Prostate gland (tissue), 2 donors: ENCODE data around the gene SYNGR4. TPM values are rescaled to one million over a fixed set of nuclear protein-coding genes. Genes with fewer than 3 reads are reported as not detected.

ENCODE experiments used
- DNase-seq: peaks from one replicate; pipeline ENCODE4 v3.0.0-alpha.2; 2019; ENCODE audit warnings: low spot score
- H3K27ac ChIP-seq, 2 donors: fragments of 200-600 bp; sonication (generic); 2 replicates each; pipeline ENCODE4 v1.5.1; 2017 to 2019
- H3K27me3 ChIP-seq: fragments of 200-600 bp; sonication (generic); replicated peaks from 2 replicates; pipeline ENCODE4 v1.5.1; 2019; ENCODE audit not compliant: insufficient read depth
- H3K36me3 ChIP-seq, 2 donors: fragments of 200-600 bp; sonication (generic); 1 replicate in 1 of 2; 2 replicates in 1 of 2; pipeline versions ENCODE4 v1.5.1 to v1.8.1; 2017 to 2019
- H3K4me1 ChIP-seq: fragments of 200-600 bp; sonication (generic); replicated peaks from 2 replicates; pipeline ENCODE4 v1.5.1; 2019
- H3K4me3 ChIP-seq, 2 donors: fragments of 200-600 bp; sonication (generic); 2 replicates each; pipeline ENCODE4 v1.5.1; 2017 to 2019
- H3K9me3 ChIP-seq: fragments of 200-600 bp; sonication (generic); 2 replicates; pipeline ENCODE4 v1.5.1; 2017
- CTCF ChIP-seq, 4 experiments: fragments of 200-600 bp in 2 of 4; fragments of 450-650 bp in 2 of 4; sonication (generic) in 2 of 4; IDR thresholded peaks; 1 replicate in 3 of 4; 2 replicates in 1 of 4; pipeline ENCODE4 v1.5.1; 2016 to 2019; ENCODE audit warnings: antibody characterized with exemption in 4 of 4, mild to moderate bottlenecking in 2 of 4, moderate library complexity in 2 of 4
- POLR2A ChIP-seq: fragments of 450-650 bp; IDR thresholded peaks from one replicate; pipeline ENCODE4 v1.6.1; 2016; ENCODE audit warnings: antibody characterized with exemption, mild to moderate bottlenecking
- POLR2AphosphoS5 ChIP-seq: sonication (generic); formaldehyde crosslinking; IDR thresholded peaks from one replicate; pipeline ENCODE4 v1.6.1; 2017; ENCODE audit warnings: antibody characterized with exemption
- WGBS: methylation state at CpG from one replicate; pipeline ENCODE4 v1.1.5; 2018; 5-methylcytosine and 5-hydroxymethylcytosine counted together
- intact Hi-C: fragments of 100-400 bp; cut with DNase I; formaldehyde crosslinking; loops from one replicate; pipeline ENCODE4 v1.14.2; 2022
- total RNA-seq, 2 donors: library from RNA; depleted of rRNA; stranded (reverse); fragments of >200 nt; gene quantifications; one replicate each; pipeline ENCODE4 v1.1.0, GENCODE V29; 2016

SYNGR4 gene
- total RNA-seq, 2 donors from 2014 or later = 2.8 TPM; not detected in 1

GRCh38 chr19:48405850-48406249 is 41.7 kb downstream of the SYNGR4 start:
- Histone ChIP-seq H3K4me3 (no peak overlapping the region), H3K27me3 (no peaks in the 10 kb centered on the region), H3K27ac (no peak overlapping the region), H3K9me3 (no peaks in the 10 kb centered on the region), H3K4me1 (no peaks in the 10 kb centered on the region), H3K36me3 (no peaks in the 10 kb centered on the region)
- intact Hi-C loops = no loop called here
- WGBS = 82% methylated on average over 13 of the region's 13 CpGs
- no peak for DNase-seq
- TF ChIP-seq CTCF (IDR thresholded peaks at IDR 0.05) = no peak
- TF ChIP-seq POLR2AphosphoS5 = no peak
- TF ChIP-seq POLR2A = no peak

GRCh38 chr19:48413879-48414587 is 49.9 kb downstream of the SYNGR4 start:
- no peaks in the 10 kb centered on the region for H3K36me3 ChIP-seq
- intact Hi-C loops = no loop called here
- DNase-seq = no peak
- H3K27me3 ChIP-seq = no peaks in the 10 kb centered on the region
- H3K9me3 ChIP-seq = no peaks in the 10 kb centered on the region
- 46% methylated on average over 24 of the region's 24 CpGs for WGBS
- H3K4me3 ChIP-seq = no peak overlapping the region
- no peak overlapping the region for H3K27ac ChIP-seq
- TF ChIP-seq POLR2A (no peak), POLR2AphosphoS5 (no peak), CTCF (IDR thresholded peaks at IDR 0.05) (no peak)
- H3K4me1 ChIP-seq = no peaks in the 10 kb centered on the region

- 10% methylated on average over 14 of the region's 14 CpGs for WGBS
- H3K4me3 ChIP-seq = no peak overlapping the region
- no peak overlapping the region for H3K27ac ChIP-seq
- no peaks in the 10 kb centered on the region for H3K36me3 ChIP-seq
- peak; percentile 37 for DNase-seq
- no peak for TF ChIP-seq POLR2AphosphoS5
- no peak for TF ChIP-seq CTCF (IDR thresholded peaks at IDR 0.05)
- no peak for TF ChIP-seq POLR2A
- no peaks in the 10 kb centered on the region for H3K9me3 ChIP-seq
- H3K27me3 ChIP-seq = no peaks in the 10 kb centered on the region
- intact Hi-C loops = no loop called here
- no peaks in the 10 kb centered on the region for H3K4me1 ChIP-seq
These were observed 51.2 kb downstream of the SYNGR4 start for GRCh38 chr19:48415395-48415794.

GRCh38 chr19:48415806-48416221 is 51.6 kb downstream of the SYNGR4 start:
- WGBS = 27% methylated on average over 30 of the region's 30 CpGs
- H3K4me1 ChIP-seq = no peaks in the 10 kb centered on the region
- DNase-seq = no peak
- intact Hi-C loops = no loop called here
- no peaks in the 10 kb centered on the region for H3K36me3 ChIP-seq
- H3K4me3 ChIP-seq = no peak overlapping the region
- no peaks in the 10 kb centered on the region for H3K27me3 ChIP-seq
- H3K9me3 ChIP-seq = no peaks in the 10 kb centered on the region
- H3K27ac ChIP-seq = no peak overlapping the region
- TF ChIP-seq POLR2A (no peak), CTCF (IDR thresholded peaks at IDR 0.05) (no peak), POLR2AphosphoS5 (no peak)

- 75% methylated on average over 7 of the region's 7 CpGs for WGBS
- no peak overlapping the region for H3K4me3 ChIP-seq
- intact Hi-C loops = no loop called here
- no peaks in the 10 kb centered on the region for H3K4me1 ChIP-seq
- no peak for DNase-seq
- no peaks in the 10 kb centered on the region for H3K9me3 ChIP-seq
- no peak for TF ChIP-seq POLR2AphosphoS5
- no peak for TF ChIP-seq POLR2A
- TF ChIP-seq CTCF (IDR thresholded peaks at IDR 0.05) = no peak
- H3K36me3 ChIP-seq = no peaks in the 10 kb centered on the region
- no peaks in the 10 kb centered on the region for H3K27me3 ChIP-seq
- no peak overlapping the region for H3K27ac ChIP-seq
These were observed 53.3 kb downstream of the SYNGR4 start for GRCh38 chr19:48417421-48417820.
